Peyer's patch (tissue), 4 donors: ENCODE results near the gene CENPU. TPM values are rescaled to one million over a fixed set of nuclear protein-coding genes. Genes with fewer than 3 reads are reported as not detected.

Source experiments
- DNase-seq, 3 donors: peaks; one replicate each; pipeline ENCODE4 v3.0.0-alpha.2; 2017 to 2019
- H3K27ac ChIP-seq, 4 donors: fragments of 200-600 bp; sonication (generic); one replicate each; pipeline ENCODE4 v1.5.1; 2016 to 2019
- H3K27me3 ChIP-seq, 2 donors: fragments of 200-600 bp; sonication (generic); one replicate each; pipeline ENCODE4 v1.5.1; 2019
- H3K36me3 ChIP-seq, 3 donors: fragments of 200-600 bp; sonication (generic); one replicate each; pipeline ENCODE4 v1.5.1; 2016 to 2019
- H3K4me1 ChIP-seq, 4 donors: fragments of 200-600 bp; sonication (generic); one replicate each; pipeline ENCODE4 v1.5.1; 2016 to 2019
- H3K4me3 ChIP-seq, 4 donors: fragments of 200-600 bp; sonication (generic); 1 replicate in 3 of 4; 2 replicates in 1 of 4; pipeline ENCODE4 v1.5.1; 2016 to 2019; ENCODE audit warnings: mild to moderate bottlenecking in 1 of 4
- H3K9me3 ChIP-seq, 4 donors: fragments of 200-600 bp; sonication (generic); one replicate each; pipeline ENCODE4 v1.5.1; 2016 to 2019; ENCODE audit warnings: mild to moderate bottlenecking in 1 of 4
- POLR2A ChIP-seq, 2 donors: fragments of 450-650 bp; IDR thresholded peaks; one replicate each; pipeline ENCODE4 v1.5.1; 2017; ENCODE audit warnings: antibody characterized with exemption in 2 of 2, mild to moderate bottlenecking in 2 of 2, moderate library complexity in 2 of 2
- total RNA-seq, 4 donors: library from RNA; depleted of rRNA; stranded (reverse); fragments of >200 nt; gene quantifications; one replicate each; pipeline ENCODE4 v1.1.0, GENCODE V29; 2016
- TF ChIP-seq, protein P1 (sequence below), 6 experiments: fragments of 450-650 bp in 4 of 6; fragments of 200-600 bp in 2 of 6; sonication (generic) in 1 of 6; IDR thresholded peaks; one replicate each; pipeline ENCODE4 v1.5.1; 2017 to 2019; ENCODE audit warnings: antibody characterized with exemption in 6 of 6, mild to moderate bottlenecking in 3 of 6, moderate library complexity in 1 of 6

Gene CENPU
- total RNA-seq, 4 donors from 2014 or later = 3.3 to 30.5 (median 7.1) TPM

DNA sequence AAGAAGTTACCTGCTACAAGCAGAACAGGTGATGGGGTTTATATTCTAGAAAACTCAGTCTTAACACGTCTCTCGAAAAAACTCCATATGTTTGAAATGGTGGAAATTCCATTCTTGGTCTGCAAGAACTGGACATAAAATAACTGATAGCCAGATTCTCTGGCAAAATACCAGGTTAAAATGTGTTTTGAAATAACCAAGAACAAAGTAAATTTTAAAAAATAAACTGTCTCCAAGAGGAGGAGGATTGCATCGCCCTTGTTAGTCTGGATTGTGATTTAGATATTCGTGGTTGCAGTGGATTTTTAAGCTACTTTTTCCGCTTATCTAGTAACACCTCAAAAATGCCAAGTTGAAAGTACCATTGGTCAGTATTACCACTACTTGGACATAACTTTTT, 40.8 kb downstream of the CENPU start:
- no peak for DNase-seq
- Histone ChIP-seq H3K27me3 (no peaks in the 10 kb centered on the region), H3K9me3 (no peaks in the 10 kb centered on the region), H3K4me3 (no peak overlapping the region), H3K27ac (no peak overlapping the region), H3K4me1 (no peaks in the 10 kb centered on the region), H3K36me3 (peaks cover 0 to 16% (median 0%) of the 10 kb centered on the region in 3 donors)
- TF ChIP-seq, protein P1, sequence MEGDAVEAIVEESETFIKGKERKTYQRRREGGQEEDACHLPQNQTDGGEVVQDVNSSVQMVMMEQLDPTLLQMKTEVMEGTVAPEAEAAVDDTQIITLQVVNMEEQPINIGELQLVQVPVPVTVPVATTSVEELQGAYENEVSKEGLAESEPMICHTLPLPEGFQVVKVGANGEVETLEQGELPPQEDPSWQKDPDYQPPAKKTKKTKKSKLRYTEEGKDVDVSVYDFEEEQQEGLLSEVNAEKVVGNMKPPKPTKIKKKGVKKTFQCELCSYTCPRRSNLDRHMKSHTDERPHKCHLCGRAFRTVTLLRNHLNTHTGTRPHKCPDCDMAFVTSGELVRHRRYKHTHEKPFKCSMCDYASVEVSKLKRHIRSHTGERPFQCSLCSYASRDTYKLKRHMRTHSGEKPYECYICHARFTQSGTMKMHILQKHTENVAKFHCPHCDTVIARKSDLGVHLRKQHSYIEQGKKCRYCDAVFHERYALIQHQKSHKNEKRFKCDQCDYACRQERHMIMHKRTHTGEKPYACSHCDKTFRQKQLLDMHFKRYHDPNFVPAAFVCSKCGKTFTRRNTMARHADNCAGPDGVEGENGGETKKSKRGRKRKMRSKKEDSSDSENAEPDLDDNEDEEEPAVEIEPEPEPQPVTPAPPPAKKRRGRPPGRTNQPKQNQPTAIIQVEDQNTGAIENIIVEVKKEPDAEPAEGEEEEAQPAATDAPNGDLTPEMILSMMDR (IDR thresholded peaks at IDR 0.05) = no peak

DNA sequence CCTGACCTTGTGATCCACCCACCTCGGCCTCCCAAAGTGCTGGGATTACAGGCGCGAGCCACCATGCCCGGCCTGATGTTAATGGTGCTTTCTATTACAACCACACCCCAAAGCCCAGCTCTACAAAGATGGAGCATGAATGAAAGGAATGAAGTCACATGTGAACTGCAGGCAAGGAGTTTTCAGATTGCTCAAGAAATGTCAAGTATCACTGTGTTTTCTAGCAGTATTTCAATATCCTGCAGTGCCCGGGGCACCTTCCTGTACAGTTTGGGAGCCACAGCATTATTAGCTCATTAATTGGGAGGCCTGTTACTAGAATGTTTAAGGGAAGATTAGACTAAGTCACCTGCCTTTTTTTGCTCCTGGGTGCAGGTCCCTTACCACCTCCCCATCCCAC, 44.2 kb downstream of the CENPU start:
- no peak overlapping the region for H3K27ac ChIP-seq
- no peaks in the 10 kb centered on the region for H3K27me3 ChIP-seq
- TF ChIP-seq POLR2A (IDR thresholded peaks at IDR 0.05) = no peak
- TF ChIP-seq, protein P1 (IDR thresholded peaks at IDR 0.05) = no peak
- H3K36me3 ChIP-seq = peaks cover 0 to 18% (median 0%) of the 10 kb centered on the region in 3 donors
- DNase-seq = no peak
- no peaks in the 10 kb centered on the region for H3K4me1 ChIP-seq
- H3K4me3 ChIP-seq = no peak overlapping the region
- H3K9me3 ChIP-seq = no peaks in the 10 kb centered on the region

DNA sequence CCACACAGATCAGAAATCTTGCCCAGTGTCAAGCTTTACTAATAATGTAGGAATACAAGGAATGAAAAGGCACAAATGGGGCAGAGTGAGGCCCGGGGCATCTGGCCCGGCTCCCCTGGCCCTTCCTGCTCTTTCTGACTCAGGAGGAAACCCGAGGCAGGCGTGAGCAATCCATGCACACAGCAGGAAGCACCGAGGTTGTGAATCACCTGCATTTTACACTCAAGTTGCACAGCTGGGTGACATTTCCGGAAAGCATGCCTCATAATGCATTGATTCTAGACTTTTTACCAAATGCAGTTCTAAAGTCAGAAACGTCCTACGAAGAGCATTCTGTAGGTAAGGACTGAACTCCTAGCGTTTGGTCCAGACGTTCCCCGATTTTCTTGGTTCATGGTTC, 45.4 kb downstream of the CENPU start:
- Histone ChIP-seq H3K27ac (no peak overlapping the region), H3K36me3 (peaks cover 0 to 8% (median 0%) of the 10 kb centered on the region in 3 donors), H3K9me3 (no peaks in the 10 kb centered on the region), H3K4me1 (no peaks in the 10 kb centered on the region), H3K4me3 (no peak overlapping the region), H3K27me3 (no peaks in the 10 kb centered on the region)
- DNase-seq = no peak
- TF ChIP-seq, protein P1 (IDR thresholded peaks at IDR 0.05) = no peak
- TF ChIP-seq POLR2A (IDR thresholded peaks at IDR 0.05) = no peak

DNA sequence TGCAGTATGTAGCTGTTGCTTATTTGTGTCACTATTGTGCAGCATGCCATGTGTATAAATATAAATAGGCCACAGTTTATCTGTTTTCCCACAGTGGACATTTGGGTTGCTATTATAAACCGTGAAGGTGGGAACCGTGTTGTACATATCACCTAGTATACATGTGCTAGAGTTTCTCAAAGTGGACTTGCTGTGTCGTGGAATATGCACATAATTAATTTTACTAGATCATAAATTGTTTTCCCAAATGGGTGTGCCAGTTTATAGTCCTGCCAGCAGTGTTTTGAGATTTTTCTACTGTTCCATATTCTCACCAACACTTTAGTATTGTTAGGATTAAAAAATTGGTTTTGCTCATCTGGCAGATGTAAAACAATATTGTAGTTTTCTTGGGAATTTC, 45.9 kb downstream of the CENPU start:
- H3K9me3 ChIP-seq = no peaks in the 10 kb centered on the region
- peaks cover 0 to 4% (median 0%) of the 10 kb centered on the region in 3 donors for H3K36me3 ChIP-seq
- no peak overlapping the region for H3K27ac ChIP-seq
- no peak overlapping the region for H3K4me3 ChIP-seq
- TF ChIP-seq, protein P1 (IDR thresholded peaks at IDR 0.05) = no peak
- H3K27me3 ChIP-seq = no peaks in the 10 kb centered on the region
- H3K4me1 ChIP-seq = no peaks in the 10 kb centered on the region
- DNase-seq = no peak

DNA sequence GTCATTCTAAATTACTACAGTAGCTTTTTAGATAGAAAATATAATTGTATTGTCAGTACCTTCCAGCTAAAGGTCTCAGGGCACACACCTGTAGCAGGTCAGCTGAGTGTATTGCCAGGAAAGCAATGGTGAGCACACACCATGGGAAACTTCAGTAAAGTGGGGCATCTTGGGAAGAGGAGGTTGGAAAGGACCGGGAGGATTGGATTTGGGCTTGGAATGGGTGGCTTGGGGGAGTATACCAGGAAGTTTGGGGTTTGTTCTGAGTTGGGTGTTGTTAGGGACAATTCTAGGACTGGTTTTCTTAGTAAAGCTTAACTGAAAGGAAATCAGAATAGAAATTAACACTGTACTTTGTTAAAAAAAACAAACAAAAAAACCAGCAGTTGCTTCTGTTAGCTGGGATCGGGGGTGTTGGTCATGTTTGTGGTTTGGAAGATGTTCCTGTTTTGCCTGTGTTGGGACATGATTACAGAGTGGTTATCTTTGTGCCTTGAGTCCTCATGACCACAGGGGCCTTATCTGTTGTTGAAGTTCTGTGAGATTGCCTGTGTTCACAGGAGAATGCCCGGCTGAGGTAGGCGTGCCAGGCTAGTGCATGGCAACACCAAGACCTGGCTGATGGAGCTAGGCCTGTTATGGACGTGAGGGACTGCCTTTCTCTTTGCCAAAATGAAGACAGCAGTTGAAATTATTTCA, 49.3 kb downstream of the CENPU start:
- TF ChIP-seq, protein P1 (IDR thresholded peaks at IDR 0.05) = no peak
- no peak for TF ChIP-seq POLR2A (IDR thresholded peaks at IDR 0.05)
- no peaks in the 10 kb centered on the region for H3K4me1 ChIP-seq
- H3K27me3 ChIP-seq = no peaks in the 10 kb centered on the region
- H3K36me3 ChIP-seq = peaks cover 0 to 3% (median 0%) of the 10 kb centered on the region in 3 donors
- H3K4me3 ChIP-seq = no peak overlapping the region
- no peak for DNase-seq
- H3K27ac ChIP-seq = peak overlapping the region in 1 of 4 donors; percentile 28
- H3K9me3 ChIP-seq = no peaks in the 10 kb centered on the region
